Neural progenitor cell (in vitro differentiated cells): ENCODE results near the gene CIDEA. TPM values are rescaled to one million over a fixed set of nuclear protein-coding genes. Genes with fewer than 3 reads are reported as not detected.
A peak's percentile ranks its signal among the peaks of the same experiment; 100 is the strongest.

ENCODE experiments used
- DNase-seq: peaks from one replicate; pipeline ENCODE4 v3.0.0-alpha.2; 2016; ENCODE audit warnings: low spot score
- H2AFZ ChIP-seq: fragments of 200-600 bp; sonication (generic); replicated peaks from 2 replicates; pipeline ENCODE4 v1.6.1; 2016; ENCODE audit warnings: antibody characterized with exemption
- H3F3A ChIP-seq: fragments of 200-600 bp; sonication (generic); 2 replicates; pipeline ENCODE4 v1.6.1; 2016; ENCODE audit warnings: antibody characterized with exemption, low read depth
- H3K27ac ChIP-seq: fragments of 200-600 bp; sonication (generic); 2 replicates; pipeline ENCODE4 v1.5.1; 2016; ENCODE audit warnings: mild to moderate bottlenecking
- H3K27me3 ChIP-seq: fragments of 200-600 bp; sonication (generic); 2 replicates; pipeline ENCODE4 v1.6.1; 2016; ENCODE audit warnings: mild to moderate bottlenecking, moderate library complexity
- H3K36me3 ChIP-seq: fragments of 200-600 bp; sonication (generic); 2 replicates; pipeline ENCODE4 v1.5.1; 2016
- H3K4me1 ChIP-seq: fragments of 200-600 bp; sonication (generic); 2 replicates; pipeline ENCODE4 v1.6.1; 2016; ENCODE audit warnings: mixed run types
- H3K4me2 ChIP-seq: fragments of 200-600 bp; sonication (generic); 2 replicates; pipeline ENCODE4 v1.6.1; 2016
- H3K4me3 ChIP-seq: fragments of 200-600 bp; sonication (generic); 2 replicates; pipeline ENCODE4 v1.5.1; 2016
- H3K79me2 ChIP-seq: fragments of 200-600 bp; sonication (generic); 2 replicates; pipeline ENCODE4 v1.6.1; 2016; ENCODE audit warnings: low read depth
- H3K9ac ChIP-seq: fragments of 200-600 bp; sonication (generic); 2 replicates; pipeline ENCODE4 v1.6.1; 2016
- H3K9me3 ChIP-seq: fragments of 200-600 bp; sonication (generic); 2 replicates; pipeline ENCODE4 v1.5.1; 2016; ENCODE audit warnings: low read depth
- H4K20me1 ChIP-seq: fragments of 200-600 bp; sonication (generic); 2 replicates; pipeline ENCODE4 v1.6.1; 2016; ENCODE audit warnings: low read depth
- H3K27ac Mint-ChIP-seq: 3 replicates; pipeline ENCODE4 v1.8.0; 2021; ENCODE audit warnings: mixed read lengths
- H3K27me3 Mint-ChIP-seq: 2 replicates; pipeline ENCODE4 v1.8.0; 2022; ENCODE audit warnings: low read depth, mild to moderate bottlenecking, inconsistent platforms, moderate library complexity, mixed read lengths; ENCODE audit not compliant: insufficient read depth
- H3K36me3 Mint-ChIP-seq: 3 replicates; pipeline ENCODE4 v1.8.0; 2021; ENCODE audit warnings: mixed read lengths
- H3K4me1 Mint-ChIP-seq: 3 replicates; pipeline ENCODE4 v1.8.0; 2021; ENCODE audit warnings: mixed read lengths
- H3K4me3 Mint-ChIP-seq: 3 replicates; pipeline ENCODE4 v1.8.0; 2021; ENCODE audit warnings: mild to moderate bottlenecking, moderate library complexity, mixed read lengths
- H3K9me3 Mint-ChIP-seq: 3 replicates; pipeline ENCODE4 v1.8.0; 2020; ENCODE audit warnings: mixed read lengths
- CTCF ChIP-seq: fragments of 200-600 bp; sonication (generic); IDR thresholded peaks from 2 replicates; pipeline ENCODE4 v1.5.1; 2017; ENCODE audit warnings: antibody characterized with exemption, mild to moderate bottlenecking
- EZH2 ChIP-seq: fragments of 200-600 bp; sonication (generic); IDR thresholded peaks from 2 replicates; pipeline ENCODE4 v1.6.1; 2017; ENCODE audit warnings: antibody characterized with exemption, mild to moderate bottlenecking, moderate library complexity
- EZH2phosphoT487 ChIP-seq: fragments of 200-600 bp; sonication (generic); IDR thresholded peaks from 2 replicates; pipeline ENCODE4 v1.6.1; 2017; ENCODE audit warnings: antibody characterized with exemption
- total RNA-seq: library from RNA; depleted of rRNA; stranded (reverse); fragments of >200 nt; gene quantifications from 2 replicates; pipeline ENCODE4 v1.2.3, GENCODE V29; 2015; ENCODE audit warnings: low replicate concordance

Gene CIDEA
- total RNA-seq, 1 donor from 2014 or later, result not detected

- H3K36me3 Mint-ChIP-seq, result peaks cover 21% of the 10 kb centered on the region
- peak overlapping the region; percentile 92 for H3K4me3 Mint-ChIP-seq
- Histone ChIP-seq H2AFZ (peak overlapping the region; percentile 84), H3K9me3 (peaks cover 5% of the 10 kb centered on the region), H3K4me2 (peak overlapping the region; percentile 78), H3F3A (peaks cover 29% of the 10 kb centered on the region), H3K36me3 (peaks cover 16% of the 10 kb centered on the region), H3K9ac (no peak overlapping the region), H3K79me2 (peaks cover 21% of the 10 kb centered on the region), H3K27ac (no peak overlapping the region), H4K20me1 (no peaks in the 10 kb centered on the region), H3K27me3 (peaks cover 52% of the 10 kb centered on the region), H3K4me1 (peaks cover 15% of the 10 kb centered on the region), H3K4me3 (peak overlapping the region; percentile 82)
- H3K27ac Mint-ChIP-seq, result peak overlapping the region; percentile 69
- DNase-seq, result peak; percentile 77
- peaks cover 23% of the 10 kb centered on the region for H3K4me1 Mint-ChIP-seq
- TF ChIP-seq EZH2phosphoT487, result peak; percentile 23
- TF ChIP-seq CTCF, result peak; percentile 13
- no peak for TF ChIP-seq EZH2
- peaks cover 21% of the 10 kb centered on the region for H3K9me3 Mint-ChIP-seq
- H3K27me3 Mint-ChIP-seq, result peaks cover 26% of the 10 kb centered on the region
Observed at GRCh38 chr18:12306752-12307700, 52.9 kb downstream of the CIDEA start.

GRCh38 chr18:12307701-12308385 lies 53.7 kb downstream of the CIDEA start, which contains the start of gene TUBB6:
Gene TUBB6 (plus strand): TSS chr18:12308241. CDS start chr18:12308293, 52 bp downstream.
- peaks cover 29% of the 10 kb centered on the region for H3F3A ChIP-seq
- Mint-ChIP-seq H3K36me3 (peaks cover 24% of the 10 kb centered on the region), H3K27ac (peak within 1 kb of the TSS; percentile 69), H3K27me3 (peaks cover 26% of the 10 kb centered on the region), H3K4me3 (peak within 1 kb of the TSS; percentile 92), H3K9me3 (peaks cover 23% of the 10 kb centered on the region), H3K4me1 (peaks cover 23% of the 10 kb centered on the region)
- peaks cover 52% of the 10 kb centered on the region for H3K27me3 ChIP-seq
- DNase-seq, result peak; percentile 86
- H3K4me1 ChIP-seq, result peaks cover 15% of the 10 kb centered on the region
- H3K36me3 ChIP-seq, result peaks cover 21% of the 10 kb centered on the region
- peaks cover 21% of the 10 kb centered on the region for H3K79me2 ChIP-seq
- no peak within 1 kb of the TSS for H3K27ac ChIP-seq
- TF ChIP-seq EZH2phosphoT487 (peak; percentile 35), EZH2 (no peak), CTCF (peak; percentile 3)
- peak within 1 kb of the TSS; percentile 92 for H3K4me2 ChIP-seq
- peak within 1 kb of the TSS; percentile 86 for H2AFZ ChIP-seq
- peak within 1 kb of the TSS; percentile 82 for H3K4me3 ChIP-seq
- no peaks in the 10 kb centered on the region for H4K20me1 ChIP-seq
- H3K9ac ChIP-seq, result no peak within 1 kb of the TSS
- H3K9me3 ChIP-seq, result peaks cover 8% of the 10 kb centered on the region

GRCh38 chr18:12308386-12309100 lies 54.4 kb downstream of the CIDEA start:
- no peak overlapping the region for H3K27ac ChIP-seq

More at GRCh38 chr18:12308386-12309100, 54.4 kb downstream of the CIDEA start:
- Histone ChIP-seq H3K9me3 (peaks cover 8% of the 10 kb centered on the region), H3K9ac (no peak overlapping the region), H3K36me3 (peaks cover 25% of the 10 kb centered on the region), H3K4me1 (peaks cover 15% of the 10 kb centered on the region), H3K4me2 (peak overlapping the region; percentile 92), H3K27me3 (peaks cover 52% of the 10 kb centered on the region), H2AFZ (peak overlapping the region; percentile 86), H3F3A (peaks cover 29% of the 10 kb centered on the region), H3K79me2 (peaks cover 21% of the 10 kb centered on the region), H4K20me1 (no peaks in the 10 kb centered on the region), H3K4me3 (peak overlapping the region; percentile 82)
- H3K27me3 Mint-ChIP-seq, result peaks cover 26% of the 10 kb centered on the region
- peaks cover 31% of the 10 kb centered on the region for H3K36me3 Mint-ChIP-seq
- H3K4me3 Mint-ChIP-seq, result peak overlapping the region; percentile 90
- H3K4me1 Mint-ChIP-seq, result peaks cover 29% of the 10 kb centered on the region
- TF ChIP-seq CTCF, result no peak
- no peak for TF ChIP-seq EZH2
- TF ChIP-seq EZH2phosphoT487, result no peak
- no peak overlapping the region for H3K27ac Mint-ChIP-seq
- H3K9me3 Mint-ChIP-seq, result peaks cover 25% of the 10 kb centered on the region
- DNase-seq, result peak; percentile 87
